Measurements from ENCODE around the gene TMEM181. TPM values are rescaled to one million over a fixed set of nuclear protein-coding genes. Genes with fewer than 3 reads are reported as not detected.
A peak's percentile ranks its signal among the peaks of the same experiment; 100 is the strongest.

TMEM181 gene
- total and polyA plus RNA-seq, 2 of the 13 experiments (the other 11 are each of a cell fraction or from before 2014, with no cell fraction given), result 59.1 to 108 TPM

DNA sequence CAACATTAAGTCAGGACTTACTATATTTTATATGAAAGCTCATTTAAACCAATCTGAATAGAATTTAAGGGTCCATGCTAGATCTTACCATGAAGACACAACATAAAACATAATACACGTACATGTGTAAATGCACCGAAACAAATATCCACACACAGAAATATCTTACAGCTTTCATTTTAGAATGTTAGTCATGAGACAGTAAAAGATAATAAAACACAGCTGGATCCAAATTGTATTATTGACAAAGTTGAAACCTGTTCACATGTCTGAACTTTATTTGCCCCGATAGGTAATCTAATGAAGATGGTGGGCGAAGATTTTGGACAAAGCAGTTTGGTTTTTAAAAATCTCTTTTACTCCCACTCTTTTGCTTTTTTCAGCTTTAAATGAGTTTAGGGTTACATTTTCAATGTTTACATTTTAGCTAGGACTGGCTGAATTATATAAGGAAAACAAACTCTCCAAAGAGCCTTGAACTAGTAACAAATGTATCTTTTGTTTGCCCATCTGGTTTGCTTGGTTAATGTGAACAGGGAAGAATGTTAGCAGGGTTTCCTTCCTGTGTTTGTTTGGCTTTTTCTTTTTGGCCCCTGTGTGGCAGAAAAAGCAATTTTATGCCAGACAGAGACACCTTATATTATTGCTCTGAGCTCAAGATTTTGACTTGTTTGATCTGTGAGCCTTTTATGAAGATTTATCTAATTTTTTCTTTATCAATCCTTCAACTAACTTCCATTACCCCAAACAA lies 5.1 kb upstream of the TMEM181 start (continued):
- TF ChIP-seq, protein P1, sequence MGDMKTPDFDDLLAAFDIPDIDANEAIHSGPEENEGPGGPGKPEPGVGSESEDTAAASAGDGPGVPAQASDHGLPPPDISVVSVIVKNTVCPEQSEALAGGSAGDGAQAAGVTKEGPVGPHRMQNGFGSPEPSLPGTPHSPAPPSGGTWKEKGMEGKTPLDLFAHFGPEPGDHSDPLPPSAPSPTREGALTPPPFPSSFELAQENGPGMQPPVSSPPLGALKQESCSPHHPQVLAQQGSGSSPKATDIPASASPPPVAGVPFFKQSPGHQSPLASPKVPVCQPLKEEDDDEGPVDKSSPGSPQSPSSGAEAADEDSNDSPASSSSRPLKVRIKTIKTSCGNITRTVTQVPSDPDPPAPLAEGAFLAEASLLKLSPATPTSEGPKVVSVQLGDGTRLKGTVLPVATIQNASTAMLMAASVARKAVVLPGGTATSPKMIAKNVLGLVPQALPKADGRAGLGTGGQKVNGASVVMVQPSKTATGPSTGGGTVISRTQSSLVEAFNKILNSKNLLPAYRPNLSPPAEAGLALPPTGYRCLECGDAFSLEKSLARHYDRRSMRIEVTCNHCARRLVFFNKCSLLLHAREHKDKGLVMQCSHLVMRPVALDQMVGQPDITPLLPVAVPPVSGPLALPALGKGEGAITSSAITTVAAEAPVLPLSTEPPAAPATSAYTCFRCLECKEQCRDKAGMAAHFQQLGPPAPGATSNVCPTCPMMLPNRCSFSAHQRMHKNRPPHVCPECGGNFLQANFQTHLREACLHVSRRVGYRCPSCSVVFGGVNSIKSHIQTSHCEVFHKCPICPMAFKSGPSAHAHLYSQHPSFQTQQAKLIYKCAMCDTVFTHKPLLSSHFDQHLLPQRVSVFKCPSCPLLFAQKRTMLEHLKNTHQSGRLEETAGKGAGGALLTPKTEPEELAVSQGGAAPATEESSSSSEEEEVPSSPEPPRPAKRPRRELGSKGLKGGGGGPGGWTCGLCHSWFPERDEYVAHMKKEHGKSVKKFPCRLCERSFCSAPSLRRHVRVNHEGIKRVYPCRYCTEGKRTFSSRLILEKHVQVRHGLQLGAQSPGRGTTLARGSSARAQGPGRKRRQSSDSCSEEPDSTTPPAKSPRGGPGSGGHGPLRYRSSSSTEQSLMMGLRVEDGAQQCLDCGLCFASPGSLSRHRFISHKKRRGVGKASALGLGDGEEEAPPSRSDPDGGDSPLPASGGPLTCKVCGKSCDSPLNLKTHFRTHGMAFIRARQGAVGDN (CRISPR knock-in tag; IDR thresholded peaks at IDR 0.05), result no peak
- TF ChIP-seq, protein P2, sequence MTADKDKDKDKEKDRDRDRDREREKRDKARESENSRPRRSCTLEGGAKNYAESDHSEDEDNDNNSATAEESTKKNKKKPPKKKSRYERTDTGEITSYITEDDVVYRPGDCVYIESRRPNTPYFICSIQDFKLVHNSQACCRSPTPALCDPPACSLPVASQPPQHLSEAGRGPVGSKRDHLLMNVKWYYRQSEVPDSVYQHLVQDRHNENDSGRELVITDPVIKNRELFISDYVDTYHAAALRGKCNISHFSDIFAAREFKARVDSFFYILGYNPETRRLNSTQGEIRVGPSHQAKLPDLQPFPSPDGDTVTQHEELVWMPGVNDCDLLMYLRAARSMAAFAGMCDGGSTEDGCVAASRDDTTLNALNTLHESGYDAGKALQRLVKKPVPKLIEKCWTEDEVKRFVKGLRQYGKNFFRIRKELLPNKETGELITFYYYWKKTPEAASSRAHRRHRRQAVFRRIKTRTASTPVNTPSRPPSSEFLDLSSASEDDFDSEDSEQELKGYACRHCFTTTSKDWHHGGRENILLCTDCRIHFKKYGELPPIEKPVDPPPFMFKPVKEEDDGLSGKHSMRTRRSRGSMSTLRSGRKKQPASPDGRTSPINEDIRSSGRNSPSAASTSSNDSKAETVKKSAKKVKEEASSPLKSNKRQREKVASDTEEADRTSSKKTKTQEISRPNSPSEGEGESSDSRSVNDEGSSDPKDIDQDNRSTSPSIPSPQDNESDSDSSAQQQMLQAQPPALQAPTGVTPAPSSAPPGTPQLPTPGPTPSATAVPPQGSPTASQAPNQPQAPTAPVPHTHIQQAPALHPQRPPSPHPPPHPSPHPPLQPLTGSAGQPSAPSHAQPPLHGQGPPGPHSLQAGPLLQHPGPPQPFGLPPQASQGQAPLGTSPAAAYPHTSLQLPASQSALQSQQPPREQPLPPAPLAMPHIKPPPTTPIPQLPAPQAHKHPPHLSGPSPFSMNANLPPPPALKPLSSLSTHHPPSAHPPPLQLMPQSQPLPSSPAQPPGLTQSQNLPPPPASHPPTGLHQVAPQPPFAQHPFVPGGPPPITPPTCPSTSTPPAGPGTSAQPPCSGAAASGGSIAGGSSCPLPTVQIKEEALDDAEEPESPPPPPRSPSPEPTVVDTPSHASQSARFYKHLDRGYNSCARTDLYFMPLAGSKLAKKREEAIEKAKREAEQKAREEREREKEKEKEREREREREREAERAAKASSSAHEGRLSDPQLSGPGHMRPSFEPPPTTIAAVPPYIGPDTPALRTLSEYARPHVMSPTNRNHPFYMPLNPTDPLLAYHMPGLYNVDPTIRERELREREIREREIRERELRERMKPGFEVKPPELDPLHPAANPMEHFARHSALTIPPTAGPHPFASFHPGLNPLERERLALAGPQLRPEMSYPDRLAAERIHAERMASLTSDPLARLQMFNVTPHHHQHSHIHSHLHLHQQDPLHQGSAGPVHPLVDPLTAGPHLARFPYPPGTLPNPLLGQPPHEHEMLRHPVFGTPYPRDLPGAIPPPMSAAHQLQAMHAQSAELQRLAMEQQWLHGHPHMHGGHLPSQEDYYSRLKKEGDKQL (CRISPR knock-in tag; IDR thresholded peaks at IDR 0.05; ENCODE audit: low read depth), result peak; percentile 87; the same call in 1 of the 2 replicates
- TF ChIP-seq PHF8 (CRISPR knock-in tag; IDR thresholded peaks at IDR 0.05) (no peak), SRSF9 (IDR thresholded peaks at IDR 0.05; ENCODE audit: borderline replicate concordance, insufficient read depth, low read depth, low read length, poor library complexity, severe bottlenecking) (no peak), KDM6A (CRISPR knock-in tag; IDR thresholded peaks at IDR 0.05; ENCODE audit: low read depth) (peak; percentile 89), TEAD2 (CRISPR knock-in tag; IDR thresholded peaks at IDR 0.05) (no peak), CHD2 (IDR thresholded peaks at IDR 0.05; ENCODE audit: low read depth, low read length) (no peak), DPF2 (CRISPR knock-in tag; IDR thresholded peaks at IDR 0.05; ENCODE audit: borderline replicate concordance, low read depth) (peak; percentile 93), ZFYVE20 (CRISPR knock-in tag; IDR thresholded peaks at IDR 0.05; ENCODE audit: borderline replicate concordance, low read depth) (no peak), ZNF746 (CRISPR knock-in tag; IDR thresholded peaks at IDR 0.05) (no peak), HDAC2 (CRISPR knock-in tag; IDR thresholded peaks at IDR 0.05) (peak; percentile 89), RFX3 (CRISPR knock-in tag; IDR thresholded peaks at IDR 0.05) (no peak)
- TF ChIP-seq, protein P3, sequence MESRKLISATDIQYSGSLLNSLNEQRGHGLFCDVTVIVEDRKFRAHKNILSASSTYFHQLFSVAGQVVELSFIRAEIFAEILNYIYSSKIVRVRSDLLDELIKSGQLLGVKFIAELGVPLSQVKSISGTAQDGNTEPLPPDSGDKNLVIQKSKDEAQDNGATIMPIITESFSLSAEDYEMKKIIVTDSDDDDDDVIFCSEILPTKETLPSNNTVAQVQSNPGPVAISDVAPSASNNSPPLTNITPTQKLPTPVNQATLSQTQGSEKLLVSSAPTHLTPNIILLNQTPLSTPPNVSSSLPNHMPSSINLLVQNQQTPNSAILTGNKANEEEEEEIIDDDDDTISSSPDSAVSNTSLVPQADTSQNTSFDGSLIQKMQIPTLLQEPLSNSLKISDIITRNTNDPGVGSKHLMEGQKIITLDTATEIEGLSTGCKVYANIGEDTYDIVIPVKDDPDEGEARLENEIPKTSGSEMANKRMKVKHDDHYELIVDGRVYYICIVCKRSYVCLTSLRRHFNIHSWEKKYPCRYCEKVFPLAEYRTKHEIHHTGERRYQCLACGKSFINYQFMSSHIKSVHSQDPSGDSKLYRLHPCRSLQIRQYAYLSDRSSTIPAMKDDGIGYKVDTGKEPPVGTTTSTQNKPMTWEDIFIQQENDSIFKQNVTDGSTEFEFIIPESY (CRISPR knock-in tag; IDR thresholded peaks at IDR 0.05), result no peak
- TF ChIP-seq, protein P4, sequence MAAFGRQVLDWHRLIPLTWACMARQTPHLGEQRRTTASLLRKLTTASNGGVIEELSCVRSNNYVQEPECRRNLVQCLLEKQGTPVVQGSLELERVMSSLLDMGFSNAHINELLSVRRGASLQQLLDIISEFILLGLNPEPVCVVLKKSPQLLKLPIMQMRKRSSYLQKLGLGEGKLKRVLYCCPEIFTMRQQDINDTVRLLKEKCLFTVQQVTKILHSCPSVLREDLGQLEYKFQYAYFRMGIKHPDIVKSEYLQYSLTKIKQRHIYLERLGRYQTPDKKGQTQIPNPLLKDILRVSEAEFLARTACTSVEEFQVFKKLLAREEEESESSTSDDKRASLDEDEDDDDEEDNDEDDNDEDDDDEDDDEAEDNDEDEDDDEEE (CRISPR knock-in tag; IDR thresholded peaks at IDR 0.05), result no peak

Data from HepG2 (cell line).